GM23338 (cell line): ENCODE measurements around the gene EGLN2. TPM values are rescaled to one million over a fixed set of nuclear protein-coding genes. Genes with fewer than 3 reads are reported as not detected.

Experiments
- ATAC-seq: fragments of 200-7000 bp; cut with Tn5 transposase; 3 replicates; pipeline ENCODE4 v1.9.1; 2020
- DNase-seq: peaks from one replicate; pipeline ENCODE4 v3.0.0-alpha.2; 2015; ENCODE audit warnings: low spot score
- H2AFZ ChIP-seq: fragments of 200-600 bp; sonication (generic); 2 replicates; pipeline ENCODE4 v1.8.0; 2016; ENCODE audit warnings: antibody characterized with exemption, mild to moderate bottlenecking, moderate library complexity
- H3F3A ChIP-seq: fragments of 200-600 bp; sonication (generic); replicated peaks from 2 replicates; pipeline ENCODE4 v1.8.0; 2017; ENCODE audit warnings: antibody characterized with exemption, mixed run types, low read depth
- H3K27ac ChIP-seq: fragments of 200-600 bp; sonication (generic); 2 replicates; pipeline ENCODE4 v1.6.1; 2016; ENCODE audit warnings: low read depth
- H3K27me3 ChIP-seq: fragments of 200-600 bp; sonication (generic); 2 replicates; pipeline ENCODE4 v1.8.0; 2016; ENCODE audit warnings: mild to moderate bottlenecking, mixed run types, moderate library complexity; ENCODE audit not compliant: insufficient read depth
- H3K36me3 ChIP-seq: fragments of 200-600 bp; sonication (generic); 2 replicates; pipeline ENCODE4 v1.8.0; 2016; ENCODE audit warnings: mild to moderate bottlenecking; ENCODE audit not compliant: insufficient read depth
- H3K4me1 ChIP-seq: fragments of 200-600 bp; sonication (generic); 2 replicates; pipeline ENCODE4 v1.8.0; 2016; ENCODE audit warnings: mild to moderate bottlenecking, moderate library complexity; ENCODE audit not compliant: insufficient read depth
- H3K4me2 ChIP-seq: fragments of 200-600 bp; sonication (generic); 2 replicates; pipeline ENCODE4 v1.7.1; 2017; ENCODE audit warnings: mixed run types
- H3K4me3 ChIP-seq: fragments of 200-600 bp; sonication (generic); 2 replicates; pipeline ENCODE4 v1.6.1; 2016; ENCODE audit warnings: mixed run types
- H3K79me2 ChIP-seq: fragments of 200-600 bp; sonication (generic); replicated peaks from 2 replicates; pipeline ENCODE4 v1.8.0; 2017; ENCODE audit warnings: mild to moderate bottlenecking; ENCODE audit not compliant: insufficient read depth
- H3K9me2 ChIP-seq: fragments of 200-600 bp; sonication (generic); 2 replicates; pipeline ENCODE4 v1.8.0; 2017; ENCODE audit not compliant: insufficient read depth
- H4K20me1 ChIP-seq: fragments of 200-600 bp; sonication (generic); replicated peaks from 2 replicates; pipeline ENCODE4 v1.8.0; 2017; ENCODE audit warnings: mild to moderate bottlenecking; ENCODE audit not compliant: insufficient read depth
- H3K27ac Mint-ChIP-seq: 2 replicates; pipeline ENCODE4 v1.8.0; 2020; ENCODE audit warnings: inconsistent platforms, mild to moderate bottlenecking, moderate library complexity, mixed read lengths
- H3K27me3 Mint-ChIP-seq: 3 replicates; pipeline ENCODE4 v1.8.0; 2022; ENCODE audit warnings: low read depth, mild to moderate bottlenecking, moderate library complexity, mixed read lengths, inconsistent platforms; ENCODE audit not compliant: insufficient read depth, poor library complexity
- H3K36me3 Mint-ChIP-seq: 3 replicates; pipeline ENCODE4 v1.8.0; 2021; ENCODE audit warnings: low read depth, mild to moderate bottlenecking, inconsistent platforms, moderate library complexity, mixed read lengths
- H3K4me1 Mint-ChIP-seq: 3 replicates; pipeline ENCODE4 v1.8.0; 2020; ENCODE audit warnings: mild to moderate bottlenecking, inconsistent platforms, mixed read lengths
- H3K4me3 Mint-ChIP-seq: 3 replicates; pipeline ENCODE4 v1.8.0; 2021; ENCODE audit warnings: moderate library complexity, mild to moderate bottlenecking, inconsistent platforms, mixed read lengths
- H3K9me3 Mint-ChIP-seq: 3 replicates; pipeline ENCODE4 v1.8.0; 2020; ENCODE audit warnings: moderate library complexity, mild to moderate bottlenecking, inconsistent platforms, mixed read lengths
- CREB1 ChIP-seq: fragments of 250-450 bp; sonication (Bioruptor Pico); IDR thresholded peaks from 2 replicates; pipeline ENCODE4 v1.5.0; 2020; ENCODE audit warnings: low read depth, mild to moderate bottlenecking, moderate library complexity
- CTCF ChIP-seq, 2 experiments: fragments of 200-600 bp in 1 of 2; sonication (generic) in 1 of 2; conservative IDR thresholded peaks; 2 replicates each; pipeline versions ENCODE4 v1.5.1 to v1.6.1; 2016 to 2017; ENCODE audit warnings: antibody characterized with exemption in 2 of 2, low read depth in 2 of 2, mild to moderate bottlenecking in 2 of 2, moderate library complexity in 1 of 2
- ETS1 ChIP-seq: IDR thresholded peaks from 2 replicates; pipeline ENCODE4 v1.6.1; 2016; ENCODE audit warnings: antibody characterized with exemption
- EZH2 ChIP-seq: fragments of 200-600 bp; sonication (generic); IDR thresholded peaks from one replicate; pipeline ENCODE4 v1.8.0; 2017; ENCODE audit warnings: antibody characterized with exemption, mild to moderate bottlenecking, low read depth; ENCODE audit not compliant: unreplicated experiment
- EZH2phosphoT487 ChIP-seq: fragments of 200-600 bp; sonication (generic); IDR thresholded peaks from one replicate; pipeline ENCODE4 v1.8.1; 2018; ENCODE audit warnings: antibody characterized with exemption; ENCODE audit not compliant: unreplicated experiment
- JUNB ChIP-seq: IDR thresholded peaks from one replicate; pipeline ENCODE4 v1.6.1; 2016; ENCODE audit warnings: antibody characterized with exemption; ENCODE audit not compliant: unreplicated experiment
- NANOG ChIP-seq: IDR thresholded peaks from 2 replicates; pipeline ENCODE4 v1.6.1; 2016; ENCODE audit warnings: antibody characterized with exemption, borderline replicate concordance
- POLR2AphosphoS5 ChIP-seq: IDR thresholded peaks from 2 replicates; pipeline ENCODE4 v1.6.1; 2016; ENCODE audit warnings: antibody characterized with exemption, low read depth
- REST ChIP-seq: IDR thresholded peaks from one replicate; pipeline ENCODE4 v1.6.1; 2018; ENCODE audit warnings: antibody characterized with exemption; ENCODE audit not compliant: unreplicated experiment
- STAT1 ChIP-seq: IDR thresholded peaks from one replicate; pipeline ENCODE4 v1.6.1; 2016; ENCODE audit warnings: antibody characterized with exemption; ENCODE audit not compliant: unreplicated experiment
- ZNF114 ChIP-seq: fragments of 250-450 bp; sonication (Bioruptor Pico); IDR thresholded peaks from 2 replicates; pipeline ENCODE4 v1.5.0; 2020; ENCODE audit warnings: mild to moderate bottlenecking, moderate library complexity
- polyA plus RNA-seq: library from polyadenylated mRNA; unstranded; fragments of >200 nt; fragmentation: Nextera tagmentation; extraction: Ambion mirVana; gene quantifications from 2 replicates; pipeline ENCODE4 v1.2.1, GENCODE V29; 2016
- total RNA-seq: library from RNA; depleted of rRNA; stranded (reverse); fragments of >200 nt; shearing (Covaris generic); gene quantifications from 2 replicates; pipeline ENCODE4 v1.2.3, GENCODE V29; 2014

Gene EGLN2
- total and polyA plus RNA-seq, 2 experiments from 2014 or later: 59.9 to 118 TPM

GRCh38 chr19:40785526-40785925 lies 13.5 kb upstream of the EGLN2 start (continued):
- TF ChIP-seq REST: no peak
- no peak for TF ChIP-seq ZNF114
- TF ChIP-seq POLR2AphosphoS5: no peak
- no peak for TF ChIP-seq CREB1 (CRISPR knock-in tag)
- no peak for TF ChIP-seq JUNB
- TF ChIP-seq EZH2: no peak
- TF ChIP-seq STAT1: no peak
- no peak for TF ChIP-seq NANOG
- TF ChIP-seq CTCF (conservative IDR thresholded peaks at IDR 0.05; ENCODE audit: low read depth in 2 of 2): no peak
- no peak for TF ChIP-seq EZH2phosphoT487

- Mint-ChIP-seq H3K4me3 (no peak overlapping the region), H3K4me1 (peaks cover 3% of the 10 kb centered on the region; the same call in 2 of the 3 replicates), H3K27ac (peak overlapping the region; percentile 75), H3K9me3 (no peaks in the 10 kb centered on the region; the same call in 2 of the 3 replicates), H3K27me3 (peaks cover 6% of the 10 kb centered on the region), H3K36me3 (peaks cover 14% of the 10 kb centered on the region)
- Histone ChIP-seq H3F3A (no peaks in the 10 kb centered on the region), H3K27me3 (no peaks in the 10 kb centered on the region), H3K27ac (no peak overlapping the region), H2AFZ (no peak overlapping the region), H4K20me1 (no peaks in the 10 kb centered on the region), H3K9me2 (no peaks in the 10 kb centered on the region), H3K4me2 (no peak overlapping the region), H3K36me3 (no peaks in the 10 kb centered on the region), H3K4me1 (no peaks in the 10 kb centered on the region), H3K79me2 (no peaks in the 10 kb centered on the region), H3K4me3 (no peak overlapping the region)
- DNase-seq (no peak), ATAC-seq (0 out of 3 replicates have a peak, but pooled peaks have one; percentile 26)
- TF ChIP-seq ETS1: no peak
These were observed 12.6 kb upstream of the EGLN2 start for GRCh38 chr19:40786060-40787037.
